ENCODE results near the gene MSH2. TPM values are rescaled to one million over a fixed set of nuclear protein-coding genes. Genes with fewer than 3 reads are reported as not detected.

MSH2 gene
- total RNA-seq = 10 to 100 TPM; 11.9 to 18.8 (median 15.0) TPM
- total RNA-seq (2013) = 34.3 TPM

DNA sequence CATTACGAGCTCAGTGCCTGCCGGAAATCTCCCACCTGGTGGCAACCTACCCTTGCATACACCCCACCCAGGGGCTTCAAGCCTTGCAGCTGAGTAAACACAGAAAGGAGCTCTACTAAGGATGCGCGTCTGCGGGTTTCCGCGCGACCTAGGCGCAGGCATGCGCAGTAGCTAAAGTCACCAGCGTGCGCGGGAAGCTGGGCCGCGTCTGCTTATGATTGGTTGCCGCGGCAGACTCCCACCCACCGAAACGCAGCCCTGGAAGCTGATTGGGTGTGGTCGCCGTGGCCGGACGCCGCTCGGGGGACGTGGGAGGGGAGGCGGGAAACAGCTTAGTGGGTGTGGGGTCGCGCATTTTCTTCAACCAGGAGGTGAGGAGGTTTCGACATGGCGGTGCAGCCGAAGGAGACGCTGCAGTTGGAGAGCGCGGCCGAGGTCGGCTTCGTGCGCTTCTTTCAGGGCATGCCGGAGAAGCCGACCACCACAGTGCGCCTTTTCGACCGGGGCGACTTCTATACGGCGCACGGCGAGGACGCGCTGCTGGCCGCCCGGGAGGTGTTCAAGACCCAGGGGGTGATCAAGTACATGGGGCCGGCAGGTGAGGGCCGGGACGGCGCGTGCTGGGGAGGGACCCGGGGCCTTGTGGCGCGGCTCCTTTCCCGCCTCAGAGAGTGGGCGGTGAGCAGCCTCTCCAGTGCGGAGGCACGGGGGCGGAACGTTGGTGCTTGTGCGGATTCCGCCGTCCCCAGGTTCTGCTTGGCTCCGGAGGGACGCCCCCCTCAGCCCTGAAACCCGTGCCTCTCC is at the start of gene MSH2:
Gene MSH2, plus strand, starts transcription at position 352 of the 804 bp plus-strand sequence. Its CDS starts 36 bp downstream, at position 388.
- Histone ChIP-seq H3K27ac (ENCODE audit: low read length) (peak within 1 kb of the TSS; percentile 36), H3K36me3 (ENCODE audit: control insufficient read depth, insufficient read depth, low read length) (no peaks in the 10 kb centered on the region), H3K4me3 (ENCODE audit: low read length) (peak within 1 kb of the TSS; percentile 77), H3K27me3 (ENCODE audit: control insufficient read depth, insufficient read depth, low read length) (no peaks in the 10 kb centered on the region), H3K4me1 (ENCODE audit: control insufficient read depth, insufficient read depth, low read length) (peaks cover 17% of the 10 kb centered on the region), H3K9me3 (ENCODE audit: control insufficient read depth, insufficient read depth, low read length) (no peaks in the 10 kb centered on the region)
- no peak for TF ChIP-seq CTCF (IDR thresholded peaks at IDR 0.05)
- H3K36me3 Mint-ChIP-seq = no peaks in the 10 kb centered on the region
- DNase-seq = peak; percentile 85 to 96
- H3K4me3 Mint-ChIP-seq = peak within 1 kb of the TSS; percentile 96
- H3K9me3 Mint-ChIP-seq = peaks cover 0 to 3% of the 10 kb centered on the region in 2 donors
- H3K27me3 Mint-ChIP-seq (ENCODE audit: low read depth in 2 of 2) = no peaks in the 10 kb centered on the region
- WGBS (ENCODE audit: insufficient coverage) = under 1% methylated on average over 73 of the region's 73 CpGs
- H3K27ac Mint-ChIP-seq = peak within 1 kb of the TSS; percentile 83 to 94
- ATAC-seq = peak; percentile 95 to 97 (median 97)
- intact Hi-C loops (cut with micrococcal nuclease) = no loop called here
- peaks cover 27 to 36% of the 10 kb centered on the region in 2 donors for H3K4me1 Mint-ChIP-seq

DNA sequence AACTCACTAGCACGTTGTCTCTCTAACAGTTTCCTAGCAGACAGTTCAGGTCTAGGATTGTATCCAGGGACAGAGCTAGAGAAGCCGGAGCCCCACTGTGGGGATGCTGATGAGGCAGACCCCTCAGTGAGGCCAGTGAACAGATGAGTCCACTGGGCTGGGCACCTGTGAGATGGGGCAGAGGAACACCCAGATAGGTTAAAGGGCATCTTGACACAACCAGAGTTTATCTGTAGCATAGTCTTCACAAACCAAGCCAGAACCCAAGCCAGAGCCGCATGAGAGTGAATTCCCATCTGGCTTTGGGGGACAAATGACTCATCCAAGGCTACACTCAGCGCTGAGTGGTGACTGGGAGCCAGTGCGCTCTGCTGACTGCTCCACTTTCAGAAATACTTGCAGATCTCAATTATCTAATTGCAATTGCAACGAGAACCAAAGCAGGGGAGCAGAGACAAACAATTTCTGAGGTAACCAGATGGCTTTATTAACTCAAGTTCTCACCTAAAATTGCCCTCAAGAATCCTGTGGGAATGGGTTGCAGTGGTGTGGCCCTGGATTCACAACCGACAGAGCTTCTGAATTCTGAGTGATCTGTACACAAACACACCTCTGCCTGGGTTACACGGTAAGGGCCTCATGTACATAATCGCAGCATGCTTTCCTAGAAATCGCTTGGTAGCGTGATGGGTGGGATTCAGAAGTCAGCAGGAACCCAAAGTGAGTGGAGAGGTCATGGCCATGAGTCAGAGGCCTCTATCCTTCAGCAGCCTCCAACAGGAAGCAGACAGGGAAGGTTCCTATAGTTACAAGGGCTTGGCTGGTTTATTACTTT is 48.7 kb upstream of the MSH2 start:
- H3K27ac Mint-ChIP-seq = no peak overlapping the region
- no peak for DNase-seq
- ATAC-seq = no peak
- no peak overlapping the region for H3K4me3 Mint-ChIP-seq
- no peaks in the 10 kb centered on the region for H3K36me3 ChIP-seq (ENCODE audit: control insufficient read depth, insufficient read depth, low read length)
- H3K36me3 Mint-ChIP-seq = no peaks in the 10 kb centered on the region
- no peak overlapping the region for H3K27ac ChIP-seq (ENCODE audit: low read length)
- intact Hi-C loops (cut with micrococcal nuclease) = no loop called here
- 91% methylated on average over 11 of the region's 11 CpGs for WGBS (ENCODE audit: insufficient coverage)
- no peaks in the 10 kb centered on the region for H3K4me1 Mint-ChIP-seq
- no peak for TF ChIP-seq CTCF (IDR thresholded peaks at IDR 0.05)
- no peaks in the 10 kb centered on the region for H3K9me3 ChIP-seq (ENCODE audit: control insufficient read depth, insufficient read depth, low read length)
- no peaks in the 10 kb centered on the region for H3K27me3 ChIP-seq (ENCODE audit: control insufficient read depth, insufficient read depth, low read length)
- peaks cover 0 to 3% of the 10 kb centered on the region in 2 donors for H3K27me3 Mint-ChIP-seq (ENCODE audit: low read depth in 2 of 2)
- H3K4me1 ChIP-seq (ENCODE audit: control insufficient read depth, insufficient read depth, low read length) = no peaks in the 10 kb centered on the region
- H3K9me3 Mint-ChIP-seq = no peaks in the 10 kb centered on the region
- no peak overlapping the region for H3K4me3 ChIP-seq (ENCODE audit: low read length)

GRCh38 chr2:47354848-47355204 is 48.1 kb upstream of the MSH2 start:
- no peaks in the 10 kb centered on the region for H3K9me3 ChIP-seq (ENCODE audit: control insufficient read depth, insufficient read depth, low read length)
- H3K9me3 Mint-ChIP-seq = no peaks in the 10 kb centered on the region
- no peaks in the 10 kb centered on the region for H3K36me3 ChIP-seq (ENCODE audit: control insufficient read depth, insufficient read depth, low read length)
- 96% methylated on average over 4 of the region's 5 CpGs for WGBS (ENCODE audit: insufficient coverage)
- H3K27me3 ChIP-seq (ENCODE audit: control insufficient read depth, insufficient read depth, low read length) = no peaks in the 10 kb centered on the region
- DNase-seq (no peak), ATAC-seq (no peak)
- H3K36me3 Mint-ChIP-seq = no peaks in the 10 kb centered on the region
- intact Hi-C loops (cut with micrococcal nuclease) = no loop called here
- peaks cover 0 to 5% of the 10 kb centered on the region in 2 donors for H3K27me3 Mint-ChIP-seq (ENCODE audit: low read depth in 2 of 2)
- TF ChIP-seq CTCF (IDR thresholded peaks at IDR 0.05) = no peak
- no peaks in the 10 kb centered on the region for H3K4me1 Mint-ChIP-seq
- no peak overlapping the region for H3K4me3 Mint-ChIP-seq
- H3K27ac Mint-ChIP-seq = no peak overlapping the region
- H3K27ac ChIP-seq (ENCODE audit: low read length) = no peak overlapping the region
- H3K4me1 ChIP-seq (ENCODE audit: control insufficient read depth, insufficient read depth, low read length) = no peaks in the 10 kb centered on the region
- no peak overlapping the region for H3K4me3 ChIP-seq (ENCODE audit: low read length)

Measured in natural killer cell (primary cell).